ENCODE data around the gene TMEM176A. TPM values are rescaled to one million over a fixed set of nuclear protein-coding genes. Genes with fewer than 3 reads are reported as not detected.

TMEM176A gene, protein sequence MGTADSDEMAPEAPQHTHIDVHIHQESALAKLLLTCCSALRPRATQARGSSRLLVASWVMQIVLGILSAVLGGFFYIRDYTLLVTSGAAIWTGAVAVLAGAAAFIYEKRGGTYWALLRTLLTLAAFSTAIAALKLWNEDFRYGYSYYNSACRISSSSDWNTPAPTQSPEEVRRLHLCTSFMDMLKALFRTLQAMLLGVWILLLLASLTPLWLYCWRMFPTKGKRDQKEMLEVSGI
- total RNA-seq = 57.4 TPM
- long read RNA-seq, transcript TMEM176A-210 (7 exons, 1,530 nt) = major isoform, 20 of 47 reads
- long read RNA-seq, transcript TMEM176A-201 (7 exons, 1,261 nt) = minor isoform, 12 of 47 reads
- long read RNA-seq, partial matches to known transcripts = 6 of 47 reads
- long read RNA-seq, other reads (novel, unspliced or antisense) = 8 of 47 reads

DNA sequence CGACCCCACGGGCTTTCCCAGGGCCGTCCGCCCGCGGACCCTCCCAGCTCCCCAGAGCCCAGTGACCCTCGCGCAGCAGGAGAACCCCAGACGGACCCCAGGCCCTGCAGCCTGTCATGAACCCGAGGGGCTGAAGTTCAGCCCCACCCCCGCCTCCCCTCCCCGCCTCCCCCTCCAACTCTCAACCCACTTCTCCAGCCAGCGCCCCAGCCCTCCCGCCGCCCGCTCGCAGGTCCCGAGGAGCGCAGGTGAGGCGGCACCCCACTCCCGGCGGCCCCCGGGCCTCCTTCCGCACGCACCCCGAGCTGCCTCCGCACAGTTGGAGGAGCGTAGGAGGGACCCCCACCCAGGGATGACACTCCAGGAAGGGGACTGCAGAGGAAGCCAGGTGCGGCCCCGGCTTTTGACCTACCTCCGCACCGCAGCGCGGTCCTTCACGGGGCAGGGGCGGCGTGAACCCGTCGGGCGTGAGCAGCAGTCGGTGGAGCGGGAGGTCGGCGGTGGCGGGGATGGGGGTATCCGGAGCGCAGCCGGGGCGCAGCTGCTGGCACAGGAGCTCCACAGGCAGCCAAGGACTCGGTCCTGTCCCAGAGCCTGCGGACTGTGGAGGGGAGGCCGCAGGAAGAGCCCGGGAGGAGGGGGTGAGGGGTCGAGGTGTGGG, at the start of gene TMEM176A:
Gene TMEM176A, plus strand, starts transcription at position 189 of the 661 bp plus-strand sequence. CDS start 782 bp downstream, outside the sequence.
- Histone ChIP-seq H3K4me3 (peak within 1 kb of the TSS; percentile 63), H3K27me3 (ENCODE audit: low read depth) (peaks cover 34% of the 10 kb centered on the region)
- TF ChIP-seq, protein P1, sequence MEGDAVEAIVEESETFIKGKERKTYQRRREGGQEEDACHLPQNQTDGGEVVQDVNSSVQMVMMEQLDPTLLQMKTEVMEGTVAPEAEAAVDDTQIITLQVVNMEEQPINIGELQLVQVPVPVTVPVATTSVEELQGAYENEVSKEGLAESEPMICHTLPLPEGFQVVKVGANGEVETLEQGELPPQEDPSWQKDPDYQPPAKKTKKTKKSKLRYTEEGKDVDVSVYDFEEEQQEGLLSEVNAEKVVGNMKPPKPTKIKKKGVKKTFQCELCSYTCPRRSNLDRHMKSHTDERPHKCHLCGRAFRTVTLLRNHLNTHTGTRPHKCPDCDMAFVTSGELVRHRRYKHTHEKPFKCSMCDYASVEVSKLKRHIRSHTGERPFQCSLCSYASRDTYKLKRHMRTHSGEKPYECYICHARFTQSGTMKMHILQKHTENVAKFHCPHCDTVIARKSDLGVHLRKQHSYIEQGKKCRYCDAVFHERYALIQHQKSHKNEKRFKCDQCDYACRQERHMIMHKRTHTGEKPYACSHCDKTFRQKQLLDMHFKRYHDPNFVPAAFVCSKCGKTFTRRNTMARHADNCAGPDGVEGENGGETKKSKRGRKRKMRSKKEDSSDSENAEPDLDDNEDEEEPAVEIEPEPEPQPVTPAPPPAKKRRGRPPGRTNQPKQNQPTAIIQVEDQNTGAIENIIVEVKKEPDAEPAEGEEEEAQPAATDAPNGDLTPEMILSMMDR (IDR thresholded peaks at IDR 0.05) = no peak

DNA sequence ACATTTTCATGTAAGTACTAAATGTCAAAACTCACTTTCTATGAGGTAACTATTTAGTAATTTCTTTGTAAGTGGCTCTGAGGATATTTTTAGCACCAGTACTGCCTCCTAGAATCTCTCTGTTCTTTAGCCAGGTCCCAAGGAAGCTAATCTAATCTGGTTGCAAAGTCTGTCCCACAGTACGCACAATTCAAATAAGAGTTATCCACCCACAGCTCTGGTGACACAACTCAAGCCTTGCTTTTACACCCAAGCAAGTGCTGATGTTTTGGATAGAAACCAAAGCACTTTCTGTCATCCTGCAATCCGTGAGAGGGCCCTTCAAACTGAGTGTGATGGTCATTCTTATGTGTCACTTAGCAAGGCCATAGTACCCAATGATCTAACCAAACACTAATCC, 48.9 kb upstream of the TMEM176A start:
- intact Hi-C loops (cut with DNase I) = no loop called here
- H3K4me1 ChIP-seq = peaks cover 25% of the 10 kb centered on the region
- H3K9me3 ChIP-seq = no peaks in the 10 kb centered on the region
- no peaks in the 10 kb centered on the region for H3K36me3 ChIP-seq
- H3K4me3 ChIP-seq = no peak overlapping the region
- DNase-seq = no peak
- no peak for ATAC-seq
- TF ChIP-seq, protein P1 (IDR thresholded peaks at IDR 0.05) = no peak
- no peak overlapping the region for H3K27ac ChIP-seq
- H3K27me3 ChIP-seq (ENCODE audit: low read depth) = no peaks in the 10 kb centered on the region

More for the DNA sequence above, at the start of gene TMEM176A:
- H3K4me1 ChIP-seq = no peaks in the 10 kb centered on the region
- DNase-seq (no peak), ATAC-seq (peak; percentile 60 to 65)
- peak within 1 kb of the TSS; percentile 72 for H3K27ac ChIP-seq
- intact Hi-C loops (cut with DNase I) = no loop called here
- peaks cover 16% of the 10 kb centered on the region for H3K36me3 ChIP-seq
- H3K9me3 ChIP-seq = peaks cover under 1% of the 10 kb centered on the region

DNA sequence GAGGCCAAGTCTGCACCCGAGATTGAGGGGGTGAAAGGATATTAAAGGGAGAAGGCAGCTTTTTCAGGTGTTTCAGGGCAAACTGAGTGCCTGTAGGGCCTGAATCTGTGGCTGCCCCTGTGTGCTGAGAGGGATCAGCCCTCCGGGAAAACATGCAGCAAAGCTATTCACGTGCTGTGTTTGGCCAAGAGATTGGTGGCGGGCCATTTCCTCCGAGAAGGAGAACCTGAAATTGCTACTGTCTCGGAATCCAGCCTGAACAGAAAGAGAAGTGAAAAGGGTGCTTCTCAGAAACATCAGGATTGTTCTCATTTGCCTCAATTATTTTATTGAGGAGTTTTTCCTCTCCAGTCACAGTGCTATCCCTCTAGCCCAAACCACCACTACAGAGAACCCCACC, 47.3 kb upstream of the TMEM176A start:
- intact Hi-C loops (cut with DNase I) = no loop called here
- no peak for ATAC-seq
- TF ChIP-seq, protein P1 (IDR thresholded peaks at IDR 0.05) = no peak
- Histone ChIP-seq H3K36me3 (no peaks in the 10 kb centered on the region), H3K27ac (no peak overlapping the region), H3K27me3 (ENCODE audit: low read depth) (no peaks in the 10 kb centered on the region), H3K4me3 (no peak overlapping the region), H3K9me3 (no peaks in the 10 kb centered on the region), H3K4me1 (peaks cover 25% of the 10 kb centered on the region)
- no peak for DNase-seq

DNA sequence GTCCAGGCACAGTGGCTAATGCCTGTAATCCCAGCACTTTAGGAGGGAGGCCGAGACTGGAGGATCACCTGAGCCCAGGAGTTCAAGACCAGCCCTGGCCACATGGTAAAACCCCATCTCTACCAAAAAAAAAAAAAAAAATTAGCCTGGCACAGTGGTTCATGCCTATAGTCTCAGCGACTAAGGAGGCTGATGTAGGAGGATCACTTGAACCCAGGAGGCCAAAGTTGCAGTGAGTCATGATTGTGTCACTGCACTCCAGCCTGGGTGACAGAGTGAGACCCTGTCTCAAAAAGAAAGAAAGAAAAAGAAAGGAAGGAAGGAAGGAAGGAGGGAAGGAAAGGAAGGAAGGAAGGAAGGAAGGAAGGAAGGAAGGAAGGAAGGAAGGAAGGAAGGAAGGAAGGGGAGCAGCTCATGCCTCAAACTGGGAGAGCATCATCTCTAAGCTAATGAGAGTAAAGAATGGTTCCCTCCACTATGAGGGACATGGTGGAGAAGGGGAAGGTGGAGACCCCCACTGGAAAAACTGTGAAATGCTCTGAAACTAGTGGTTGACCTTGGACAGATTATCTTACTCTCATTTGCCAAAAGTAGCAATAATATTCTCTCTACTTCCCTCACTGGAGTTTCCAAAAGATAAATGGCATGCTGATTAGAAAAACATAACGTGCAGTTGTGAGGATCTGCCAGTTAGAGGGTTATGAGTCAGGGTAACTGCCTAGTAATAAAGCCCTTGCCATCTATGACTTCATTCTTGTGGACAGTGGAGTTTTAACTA, 46.6 kb upstream of the TMEM176A start:
- intact Hi-C loops (cut with DNase I) = no loop called here
- peak; percentile 32 to 50 for ATAC-seq
- Histone ChIP-seq H3K9me3 (no peaks in the 10 kb centered on the region), H3K4me3 (no peak overlapping the region), H3K4me1 (peaks cover 25% of the 10 kb centered on the region), H3K27ac (no peak overlapping the region), H3K36me3 (no peaks in the 10 kb centered on the region), H3K27me3 (ENCODE audit: low read depth) (no peaks in the 10 kb centered on the region)
- TF ChIP-seq, protein P1 (IDR thresholded peaks at IDR 0.05) = peak; percentile 22
- no peak for DNase-seq

DNA sequence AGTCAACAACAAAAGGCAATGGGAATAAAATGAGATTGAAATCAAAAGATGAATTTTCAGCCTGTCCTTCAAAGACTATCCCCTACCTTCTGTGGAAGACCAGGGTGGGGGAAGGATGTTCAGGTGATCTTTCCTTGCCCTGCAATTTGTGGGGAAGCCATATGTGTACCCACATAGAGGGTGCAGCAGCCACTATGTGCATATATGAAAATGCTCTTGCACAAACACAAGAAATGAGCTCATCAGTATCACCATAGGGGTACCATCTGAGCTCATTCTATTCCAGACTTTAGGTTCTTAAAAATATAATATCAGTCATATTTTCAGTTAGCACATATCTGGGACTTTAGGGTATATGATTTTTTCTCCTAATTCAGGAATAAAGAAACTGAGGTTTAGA, 45.6 kb upstream of the TMEM176A start:
- DNase-seq = no peak
- Histone ChIP-seq H3K9me3 (no peaks in the 10 kb centered on the region), H3K4me3 (no peak overlapping the region), H3K4me1 (peaks cover 25% of the 10 kb centered on the region), H3K27ac (no peak overlapping the region), H3K27me3 (ENCODE audit: low read depth) (no peaks in the 10 kb centered on the region), H3K36me3 (no peaks in the 10 kb centered on the region)
- TF ChIP-seq, protein P1 (IDR thresholded peaks at IDR 0.05) = no peak
- ATAC-seq = no peak
- intact Hi-C loops (cut with DNase I) = no loop called here

All from lower lobe of right lung (tissue), 2 donors.